GM21786 (cell line): Measurements from ENCODE around the gene MRAS.

ENCODE experiments used
- ATAC-seq: cut with Tn5 transposase; IDR thresholded peaks from one replicate; pipeline ENCODE4 v1.9.1; 2021; ENCODE audit not compliant: unreplicated experiment

MRAS gene

GRCh38 chr3:138338811-138339210 lies 9.6 kb upstream of the MRAS start:
- no peak for ATAC-seq

- ATAC-seq: no peak
Observed at GRCh38 chr3:138340511-138340910, 7.9 kb upstream of the MRAS start.

GRCh38 chr3:138344754-138345153 lies 3.6 kb upstream of the MRAS start:
- no peak for ATAC-seq

GRCh38 chr3:138348754-138349739 lies 668 bp downstream of the MRAS start:
- ATAC-seq: no peak

- ATAC-seq: no peak
Observed at GRCh38 chr3:138349926-138350665, 1.7 kb downstream of the MRAS start.

GRCh38 chr3:138351151-138351550 lies 2.8 kb downstream of the MRAS start:
- no peak for ATAC-seq

GRCh38 chr3:138351916-138352550 lies 3.7 kb downstream of the MRAS start:
- ATAC-seq: no peak

GRCh38 chr3:138354376-138354775 lies 6.0 kb downstream of the MRAS start:
- ATAC-seq: no peak

GRCh38 chr3:138355071-138355470 lies 6.7 kb downstream of the MRAS start:
- ATAC-seq: no peak

GRCh38 chr3:138356730-138357405 lies 8.5 kb downstream of the MRAS start:
- ATAC-seq: no peak

GRCh38 chr3:138359148-138359918 lies 11.0 kb downstream of the MRAS start:
- ATAC-seq: no peak

- ATAC-seq: no peak
Observed at GRCh38 chr3:138359919-138360868, 11.8 kb downstream of the MRAS start.

- ATAC-seq: no peak
Observed at GRCh38 chr3:138360869-138361525, 12.6 kb downstream of the MRAS start.

- ATAC-seq: no peak
Observed at GRCh38 chr3:138361561-138361971, 13.2 kb downstream of the MRAS start.

- no peak for ATAC-seq
Observed at GRCh38 chr3:138362538-138362937, 14.2 kb downstream of the MRAS start.

- no peak for ATAC-seq
Observed at GRCh38 chr3:138363322-138363721, 14.9 kb downstream of the MRAS start.

GRCh38 chr3:138364356-138365252 lies 16.2 kb downstream of the MRAS start:
- no peak for ATAC-seq

- no peak for ATAC-seq
Observed at GRCh38 chr3:138365253-138365555, 16.8 kb downstream of the MRAS start.
